HT1080 (cell line): ENCODE data around the gene STAM2. TPM values are rescaled to one million over a fixed set of nuclear protein-coding genes. Genes with fewer than 3 reads are reported as not detected.
"Not testable (repeated sequence)": the region's sequence is repeated elsewhere in the genome, so short reads cannot be mapped to it uniquely, and the experiment has no call there.

Experiments used
- DNase-seq: peaks from one replicate; pipeline ENCODE4 v3.0.0-alpha.2; 2015; ENCODE audit warnings: low read depth
- total RNA-seq: library from RNA; depleted of rRNA; stranded (reverse); fragments of >200 nt; shearing (Covaris generic); gene quantifications from 2 replicates; pipeline ENCODE4 v1.2.3, GENCODE V29; 2014

Gene STAM2
- total RNA-seq, 1 experiment from 2014 or later, result 20.2 TPM

- DNase-seq, result no peak
Observed at GRCh38 chr2:152173831-152174230, 1.7 kb downstream of the STAM2 start.

- not testable (repeated sequence) for DNase-seq
Observed at GRCh38 chr2:152172201-152172785, 3.3 kb downstream of the STAM2 start.

- no peak for DNase-seq
Observed at GRCh38 chr2:152171718-152172117, 3.8 kb downstream of the STAM2 start.

- DNase-seq, result not testable (repeated sequence)
Observed at GRCh38 chr2:152169158-152169557, 6.4 kb downstream of the STAM2 start.

- DNase-seq, result not testable (repeated sequence)
Observed at GRCh38 chr2:152167470-152167869, 8.1 kb downstream of the STAM2 start.

GRCh38 chr2:152167065-152167464 lies 8.5 kb downstream of the STAM2 start:
- no peak for DNase-seq

GRCh38 chr2:152166633-152167032 lies 8.9 kb downstream of the STAM2 start:
- DNase-seq, result no peak

GRCh38 chr2:152165780-152166179 lies 9.8 kb downstream of the STAM2 start:
- no peak for DNase-seq

GRCh38 chr2:152165306-152165705 lies 10.3 kb downstream of the STAM2 start:
- no peak for DNase-seq

GRCh38 chr2:152163669-152164068 lies 11.9 kb downstream of the STAM2 start:
- not testable (repeated sequence) for DNase-seq

- no peak for DNase-seq
Observed at GRCh38 chr2:152162141-152162540, 13.4 kb downstream of the STAM2 start.

- no peak for DNase-seq
Observed at GRCh38 chr2:152161598-152161997, 14.0 kb downstream of the STAM2 start.

- DNase-seq, result not testable (repeated sequence)
Observed at GRCh38 chr2:152160378-152160777, 15.2 kb downstream of the STAM2 start.

- no peak for DNase-seq
Observed at GRCh38 chr2:152157253-152157652, 18.3 kb downstream of the STAM2 start.

GRCh38 chr2:152155209-152155608 lies 20.4 kb downstream of the STAM2 start:
- no peak for DNase-seq

- DNase-seq, result no peak
Observed at GRCh38 chr2:152154462-152154861, 21.1 kb downstream of the STAM2 start.

GRCh38 chr2:152134488-152135280 lies 40.9 kb downstream of the STAM2 start:
- DNase-seq, result peak; percentile 46

- DNase-seq, result no peak
Observed at GRCh38 chr2:152132306-152132705, 43.3 kb downstream of the STAM2 start.

GRCh38 chr2:152127628-152128027 lies 47.9 kb downstream of the STAM2 start:
- no peak for DNase-seq

GRCh38 chr2:152126664-152127063 lies 48.9 kb downstream of the STAM2 start:
- DNase-seq, result peak; percentile 17

GRCh38 chr2:152122161-152122560 lies 53.4 kb downstream of the STAM2 start:
- no peak for DNase-seq

GRCh38 chr2:152120430-152120829 lies 55.1 kb downstream of the STAM2 start:
- no peak for DNase-seq

GRCh38 chr2:152115952-152116351 lies 59.6 kb downstream of the STAM2 start:
- DNase-seq, result no peak
